Fibroblast of upper back skin (primary cell): ENCODE measurements around the gene OOSP1.
"Not testable (repeated sequence)": the region's sequence is repeated elsewhere in the genome, so short reads cannot be mapped to it uniquely, and the experiment has no call there.

Experiments
- DNase-seq: peaks from one replicate; pipeline ENCODE4 v3.0.0-alpha.2; 2013

Gene OOSP1

DNA sequence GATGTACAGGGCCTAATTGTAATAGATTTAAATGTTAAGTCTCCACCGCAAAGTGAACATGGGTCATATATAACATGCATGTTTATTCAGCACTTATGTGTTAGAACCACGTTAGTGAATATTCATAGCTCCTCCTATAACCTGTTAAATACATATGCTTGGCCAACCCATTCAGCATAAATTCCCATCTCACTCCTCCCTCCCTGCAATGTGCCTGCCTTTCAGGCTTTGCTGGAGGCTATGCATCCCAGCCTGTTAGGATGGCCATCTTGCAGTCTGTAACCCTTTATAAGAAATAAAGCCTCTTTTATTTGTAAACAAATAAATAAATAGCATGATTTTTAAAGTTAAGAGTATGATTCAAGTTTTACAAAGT lies 23.9 kb downstream of the OOSP1 start:
- DNase-seq, result no peak

DNA sequence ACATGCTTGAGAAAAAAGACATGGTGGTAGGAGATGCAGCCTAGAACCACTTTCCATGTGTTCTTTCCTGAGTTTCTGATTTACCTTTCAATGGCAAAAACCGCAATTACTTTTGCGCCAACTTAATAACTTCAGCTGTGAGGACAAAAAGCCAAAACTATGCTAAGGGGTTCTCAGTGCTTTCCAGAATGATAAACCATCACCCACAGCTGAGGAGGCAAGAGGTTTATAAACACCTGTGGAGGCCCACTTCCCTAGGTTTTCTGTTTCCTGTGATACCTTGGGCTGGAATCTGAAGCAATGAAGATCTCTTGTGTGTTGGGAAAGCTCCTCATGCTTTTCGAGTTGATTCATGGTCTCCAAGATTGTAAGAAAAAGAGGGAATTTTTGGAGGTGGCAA lies 25.5 kb downstream of the OOSP1 start, which contains the start of gene OOSP4A:
TSS of gene OOSP4A (plus strand) at position 301 of the 400 bp plus-strand sequence. CDS start at position 301, 0 bp downstream.
- DNase-seq, result no peak

DNA sequence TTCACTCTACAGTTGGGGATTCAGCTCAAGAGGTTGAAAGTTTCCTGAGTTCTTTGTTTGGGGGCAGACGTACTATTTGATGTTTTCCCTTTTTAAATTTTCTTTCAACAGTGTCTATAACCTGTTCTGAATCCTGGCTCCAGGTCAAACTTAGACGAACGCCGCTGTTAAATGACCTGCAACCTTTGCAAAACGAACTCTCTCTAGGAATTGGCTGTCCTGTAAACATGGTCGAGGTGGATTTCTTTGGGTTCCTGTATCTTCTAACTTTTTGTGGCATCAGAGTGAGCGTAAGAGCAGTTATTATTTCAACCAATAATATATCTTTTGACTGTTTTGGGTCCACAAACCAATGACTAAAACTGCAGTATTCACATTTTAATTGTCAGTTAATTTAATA lies 27.2 kb downstream of the OOSP1 start:
- DNase-seq, result no peak

DNA sequence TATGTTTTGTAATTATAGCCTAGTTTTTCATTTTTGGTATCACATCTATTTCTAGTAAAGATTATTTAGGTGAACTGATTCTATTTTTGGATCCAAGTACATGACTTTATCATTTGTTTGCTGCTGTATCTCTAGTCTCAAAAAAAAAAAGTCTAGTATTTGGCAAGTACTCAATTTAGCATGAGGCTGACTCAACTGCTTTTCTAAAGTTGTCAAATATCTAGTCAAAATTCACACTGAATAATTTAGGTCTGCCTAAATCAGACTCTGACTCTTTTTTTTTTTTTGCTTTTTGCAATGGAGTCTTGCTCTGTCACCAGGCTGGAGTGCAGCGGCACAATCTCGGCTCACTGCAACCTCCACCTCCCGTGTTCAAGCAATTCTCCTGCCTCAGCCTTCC lies 28.0 kb downstream of the OOSP1 start:
- no peak for DNase-seq

DNA sequence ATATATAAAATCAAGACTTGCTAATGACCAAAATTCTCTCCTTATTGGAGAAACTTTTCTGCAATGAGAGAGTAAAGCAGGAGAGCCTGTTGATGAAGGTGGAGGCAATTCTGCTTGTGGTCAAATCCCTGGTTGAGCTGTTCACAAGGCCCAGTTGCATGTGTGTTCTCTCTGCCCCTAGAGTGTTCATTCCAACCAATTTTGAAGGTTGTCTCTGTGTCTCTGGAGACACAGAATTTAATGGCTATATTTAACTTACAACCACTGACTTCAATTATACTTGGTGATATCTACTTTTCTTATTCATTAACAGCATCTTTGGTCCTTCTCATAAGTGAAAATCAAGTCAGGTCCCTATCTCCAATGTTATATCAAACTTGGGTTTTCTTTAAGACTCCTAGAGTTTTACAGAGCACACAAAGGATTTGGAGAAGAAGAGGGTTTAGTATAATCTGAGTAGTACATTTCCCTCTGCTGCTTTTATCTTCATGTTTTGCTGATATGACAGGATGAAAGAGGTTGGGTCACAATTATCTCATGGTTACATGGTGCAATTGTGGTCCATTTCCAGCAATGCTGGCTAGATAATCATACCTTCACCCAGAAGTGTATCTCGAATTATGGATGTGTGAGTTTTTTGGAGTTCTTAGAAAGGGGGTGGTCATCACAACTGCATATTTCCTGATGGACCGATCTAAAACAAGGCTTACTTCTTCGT lies 29.6 kb downstream of the OOSP1 start:
- no peak for DNase-seq

DNA sequence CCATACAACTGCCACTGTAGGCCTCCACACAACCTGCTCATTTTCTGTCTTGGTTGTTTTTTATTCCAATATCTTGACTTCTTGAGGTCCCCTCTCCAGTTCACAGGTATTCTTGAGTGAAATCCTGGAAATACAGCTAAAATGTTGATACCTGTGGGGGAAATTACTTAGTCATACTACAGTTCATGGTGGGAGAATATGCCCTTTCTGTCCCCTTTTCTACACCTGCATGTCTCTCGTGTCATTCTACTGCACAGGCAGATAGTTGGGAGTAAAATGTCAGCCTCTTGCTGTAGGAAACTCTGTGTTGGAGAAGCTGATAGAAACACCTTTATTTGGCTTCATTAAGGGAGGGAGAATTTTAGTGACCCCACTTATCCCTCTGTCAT lies 30.2 kb downstream of the OOSP1 start:
- DNase-seq, result no peak

DNA sequence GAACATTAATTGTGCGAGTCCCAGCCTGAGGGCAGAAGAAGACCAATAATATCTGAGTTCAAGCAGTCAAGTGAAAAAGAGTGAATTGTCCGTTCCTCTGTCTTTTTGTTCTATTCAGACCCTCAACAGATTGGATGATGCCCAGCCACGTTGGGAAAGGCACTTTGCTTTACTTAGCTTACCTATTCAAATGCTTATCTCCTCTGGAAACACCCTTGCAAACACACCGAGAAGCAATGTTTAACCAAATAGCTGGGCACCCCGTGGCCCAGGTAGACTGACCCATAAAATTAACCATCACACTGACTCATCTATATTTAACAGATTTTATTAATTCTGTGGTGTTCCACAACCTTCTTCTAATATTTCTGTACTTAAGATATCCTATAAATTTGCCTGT lies 34.9 kb downstream of the OOSP1 start:
- DNase-seq, result no peak

DNA sequence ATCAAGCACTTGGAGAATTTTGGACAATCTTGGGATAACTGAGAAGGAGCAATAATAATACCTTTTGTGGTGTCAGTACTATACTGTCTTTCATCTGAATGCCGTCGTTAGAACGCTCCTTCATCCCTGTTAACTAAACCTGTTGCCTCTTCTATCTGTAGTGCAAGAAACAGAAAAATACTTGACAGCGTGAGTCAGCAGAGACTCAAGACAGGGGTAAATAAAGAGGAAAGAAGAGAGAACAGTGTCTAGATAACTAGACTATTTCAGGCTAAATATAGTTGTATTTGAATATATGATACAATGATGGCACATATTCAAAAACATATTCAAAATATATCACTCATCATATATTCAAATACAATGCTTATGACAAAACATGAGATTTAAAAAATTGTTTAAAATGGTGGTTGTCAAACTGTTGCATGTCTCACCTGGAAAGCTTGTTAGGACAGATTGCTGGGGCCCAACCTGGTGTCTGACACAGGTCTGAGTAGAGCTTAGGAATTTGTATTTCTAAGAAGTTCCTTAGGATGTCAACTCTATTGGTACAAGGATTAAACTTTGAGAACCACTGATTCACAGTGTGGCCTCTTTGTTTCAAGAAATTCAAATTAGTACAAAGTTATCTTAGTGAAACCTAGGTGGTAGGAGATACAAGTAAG lies 43.0 kb downstream of the OOSP1 start:
- DNase-seq, result no peak

DNA sequence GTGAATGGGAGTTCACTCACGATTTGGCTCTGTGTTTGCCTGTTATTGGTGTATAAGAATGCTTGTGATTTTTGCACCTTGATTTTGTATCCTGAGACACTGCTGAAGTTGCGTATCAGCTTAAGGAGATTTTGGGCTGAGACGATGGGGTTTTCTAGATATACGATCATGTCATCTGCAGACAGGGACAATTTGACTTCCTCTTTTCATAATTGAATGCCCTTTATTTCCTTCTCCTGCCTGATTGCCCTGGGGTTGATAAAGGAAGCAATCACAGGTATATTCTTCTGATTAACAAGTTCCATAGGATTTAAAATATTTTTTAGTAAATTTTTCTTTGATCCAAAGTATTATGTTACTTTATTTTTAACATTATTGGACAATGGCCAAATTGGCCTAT lies 43.8 kb downstream of the OOSP1 start:
- not testable (repeated sequence) for DNase-seq

DNA sequence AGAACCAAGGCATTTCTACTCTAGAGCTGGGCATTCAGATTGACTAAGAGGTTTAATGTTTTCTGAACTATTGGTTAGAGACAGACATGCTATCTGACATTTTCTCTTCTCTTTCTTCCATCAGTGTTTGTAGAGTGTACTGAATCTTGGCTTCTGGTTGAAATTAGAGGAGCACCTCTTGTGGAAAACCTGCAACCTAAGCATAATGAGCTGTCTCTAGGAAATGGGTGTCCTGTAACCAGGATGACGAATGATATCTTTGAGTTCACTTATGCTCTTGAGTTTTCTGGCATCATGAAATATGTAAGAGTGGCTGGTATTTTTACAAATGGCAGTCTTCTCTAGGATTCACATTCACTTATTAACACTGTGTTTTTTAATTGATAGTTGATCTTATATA lies 45.0 kb downstream of the OOSP1 start:
- DNase-seq, result no peak

DNA sequence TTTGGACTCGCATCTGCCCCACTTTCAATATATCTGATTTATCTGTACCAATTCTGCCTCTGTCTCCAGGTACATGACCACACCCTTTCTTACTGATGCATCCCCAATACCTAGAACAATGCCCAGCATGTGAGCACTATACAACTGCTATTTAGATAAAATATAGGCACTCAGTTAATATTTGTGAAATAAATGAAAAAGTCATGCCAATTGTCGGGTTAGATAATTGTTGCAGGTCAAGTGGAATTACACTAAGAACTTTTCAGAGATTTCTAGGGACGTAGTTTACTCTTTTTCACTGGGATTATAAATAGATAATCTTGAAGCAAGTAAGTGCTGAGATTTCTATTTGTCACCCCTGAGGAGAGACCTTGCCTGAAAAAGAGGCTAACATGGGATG lies 46.1 kb downstream of the OOSP1 start:
- DNase-seq, result no peak

DNA sequence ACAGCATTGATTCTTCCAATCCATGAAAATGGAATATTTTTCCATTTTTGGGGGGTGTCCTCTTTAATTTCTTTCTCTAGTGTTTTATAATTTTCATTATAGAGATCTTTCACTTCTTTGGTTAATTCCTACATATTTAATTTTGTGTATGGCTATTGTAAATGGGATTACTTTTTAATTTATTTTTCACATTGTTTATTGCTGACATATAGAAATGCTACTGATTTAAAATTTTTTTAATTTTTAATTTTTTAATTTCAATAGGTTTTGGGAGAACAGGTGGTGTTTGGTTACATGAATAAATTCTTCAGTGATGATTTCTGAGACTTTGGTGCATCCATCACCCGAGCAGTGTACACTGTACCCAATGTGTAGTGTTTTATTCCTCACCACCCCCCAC lies 52.2 kb downstream of the OOSP1 start:
- no peak for DNase-seq

DNA sequence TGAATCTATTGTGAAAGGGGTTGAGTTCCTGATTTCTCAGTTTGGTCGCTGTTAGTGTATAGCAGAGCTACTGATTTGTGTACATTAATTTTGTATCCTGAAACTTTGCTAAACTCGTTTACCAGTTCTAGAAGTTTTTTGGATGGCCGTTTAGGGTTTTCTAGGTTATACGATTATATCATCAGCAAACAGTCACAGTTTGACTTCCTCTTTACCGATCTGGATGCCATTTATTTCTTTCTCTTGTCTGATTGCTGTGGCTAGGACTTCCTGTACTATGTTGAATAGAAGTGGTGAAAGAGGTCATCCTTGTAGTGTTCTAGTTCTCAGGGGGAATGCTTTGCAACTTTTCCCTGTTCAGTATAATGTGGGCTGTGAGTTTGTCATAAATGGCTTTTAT lies 54.2 kb downstream of the OOSP1 start:
- no peak for DNase-seq

DNA sequence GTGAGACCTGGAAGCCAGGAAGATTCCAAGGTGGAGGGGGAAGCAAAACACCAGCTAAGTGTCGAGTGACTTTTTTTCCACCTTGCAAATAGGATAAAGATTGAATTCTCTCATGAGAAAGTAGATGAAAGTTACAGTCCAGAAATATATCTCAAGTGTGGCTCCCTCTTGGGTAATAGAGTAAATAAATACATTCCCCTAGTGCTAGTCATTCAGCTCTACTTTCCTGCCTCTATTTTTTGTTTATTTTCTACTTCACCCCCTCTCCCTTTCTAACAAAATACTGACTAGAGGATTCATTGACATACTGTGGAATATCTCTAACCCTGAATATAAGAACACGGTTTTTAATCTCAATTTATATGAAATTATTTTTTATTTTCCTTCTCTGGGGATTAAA lies 59.6 kb downstream of the OOSP1 start:
- DNase-seq, result no peak

DNA sequence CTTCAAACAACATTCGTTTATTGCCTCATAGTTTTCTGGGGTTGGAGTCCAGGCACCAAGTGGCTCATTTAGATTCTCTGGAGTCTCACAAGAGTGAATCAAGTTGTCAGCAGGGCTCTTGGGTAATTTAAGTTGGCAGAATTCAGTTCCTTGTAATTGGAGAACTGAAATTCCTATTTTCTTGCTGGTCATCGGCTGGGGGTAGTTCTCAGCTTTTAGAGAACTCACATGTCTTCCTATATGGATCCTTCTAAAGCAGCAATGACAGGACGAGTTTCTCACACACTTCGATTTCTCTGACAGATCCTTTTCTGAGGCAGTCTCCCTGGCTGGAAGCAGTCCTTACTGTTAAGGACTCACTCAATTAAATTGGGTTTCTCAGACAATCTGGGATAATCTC lies 61.5 kb downstream of the OOSP1 start:
- DNase-seq, result no peak

DNA sequence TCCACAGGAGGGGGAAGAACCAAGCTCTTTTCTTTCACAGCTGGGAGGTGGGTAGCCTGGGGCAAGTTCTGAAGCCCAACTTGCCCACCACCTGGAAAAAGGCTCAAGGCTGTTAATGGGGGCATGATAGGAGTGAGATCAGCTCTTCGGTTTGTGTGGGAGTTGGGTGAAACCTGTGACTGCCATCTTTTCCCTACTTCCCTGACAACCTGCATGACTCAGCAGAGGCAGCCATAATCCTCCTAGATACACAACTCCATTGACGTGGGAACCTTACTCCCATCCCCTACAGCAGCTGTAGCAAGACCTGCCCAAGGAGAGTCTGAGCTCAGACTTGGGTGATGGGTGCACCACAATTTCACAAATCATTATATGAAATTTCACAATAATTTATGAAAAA lies 65.5 kb downstream of the OOSP1 start:
- no peak for DNase-seq

DNA sequence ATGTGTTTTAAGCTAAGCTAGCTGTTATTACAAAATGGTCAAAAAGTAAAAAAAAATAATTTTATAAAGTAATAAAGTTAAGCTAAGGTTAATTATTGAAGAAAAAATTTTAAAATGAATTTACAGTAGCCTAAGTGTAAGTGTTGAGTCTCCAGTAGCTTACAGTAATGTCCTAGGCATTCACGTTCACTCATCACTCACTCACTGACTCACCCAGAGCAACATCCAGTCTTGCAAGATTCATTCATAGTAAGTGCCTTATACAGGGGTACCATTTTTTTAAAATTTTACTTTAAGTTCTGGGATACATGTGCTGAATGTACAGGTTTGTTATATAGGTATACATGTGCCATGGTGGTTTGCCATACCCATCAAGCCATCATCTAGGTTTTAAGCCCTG lies 67.1 kb downstream of the OOSP1 start:
- DNase-seq, result no peak
